PC-3 (cell line): ENCODE results near the gene ARNT2.

Experiments used
- CTCF ChIP-seq: fragments of 300-600 bp; sonication (generic); conservative IDR thresholded peaks from 2 replicates; pipeline ENCODE4 v1.5.1; 2017; ENCODE audit warnings: antibody characterized with exemption, low read depth, mild to moderate bottlenecking, low read length
- EZH2phosphoT487 ChIP-seq: fragments of 300-600 bp; sonication (generic); IDR thresholded peaks from 2 replicates; pipeline ENCODE4 v1.6.1; 2018; ENCODE audit warnings: mild to moderate bottlenecking, antibody characterized with exemption, low read length, borderline replicate concordance

DNA sequence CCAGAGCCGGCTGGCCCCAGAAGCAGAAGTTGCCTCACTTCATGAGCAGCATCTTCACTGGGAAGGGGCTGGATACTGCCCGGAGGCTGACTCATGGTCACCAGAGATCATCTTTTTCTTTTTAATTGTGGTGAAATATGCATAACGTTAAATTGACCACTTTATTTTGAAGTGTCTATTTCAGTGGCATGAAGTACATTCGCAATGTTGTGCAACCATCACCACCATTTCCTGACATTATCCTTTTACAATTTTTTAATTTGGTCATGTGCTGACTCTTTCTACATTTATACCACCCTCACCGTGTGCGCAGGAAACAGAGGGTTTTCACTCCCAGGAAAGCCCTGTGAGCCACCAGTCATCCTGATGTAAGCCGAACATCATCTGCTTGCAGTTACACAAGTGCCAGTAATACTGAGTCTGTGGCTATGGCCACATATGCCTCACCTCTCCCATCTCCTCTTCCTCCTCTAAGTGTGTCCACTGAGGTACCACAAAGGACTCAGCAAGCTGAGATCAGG is 239.3 kb downstream of the ARNT2 start:
- no peak for TF ChIP-seq CTCF
- no peak for TF ChIP-seq EZH2phosphoT487
